IMR-90 (cell line): ENCODE data around the gene COL13A1. TPM values are rescaled to one million over a fixed set of nuclear protein-coding genes. Genes with fewer than 3 reads are reported as not detected.

Source experiments
- ATAC-seq: fragments of 200-7000 bp; cut with Tn5 transposase; 2 replicates; pipeline ENCODE4 v1.9.1; 2020; ENCODE audit warnings: low read depth, mild to moderate bottlenecking, moderate library complexity
- BruUV-seq: library from RNA; stranded (reverse); fragments of 400-500 nt; replicated peaks from 2 replicates; lab custom pipeline; 2021; lab: Mats Ljungman, UMichigan
- CTCF ChIA-PET: fragments of 300-600 bp; formaldehyde crosslinking; extraction: SDS; loops from one replicate; lab custom pipeline; 2021; ENCODE audit warnings: antibody characterized with exemption; lab: Yijun Ruan, JAX
- POLR2A ChIA-PET: fragments of 300-600 bp; sonication (Branson Sonifier 250); formaldehyde crosslinking; loops from one replicate; lab custom pipeline; 2022; ENCODE audit warnings: antibody characterized with exemption; ENCODE audit not compliant: unreplicated experiment; lab: Charles Lee
- DNase-seq: peaks from one replicate; pipeline ENCODE4 v3.0.0; 2013
- H2AFZ ChIP-seq: replicated peaks from 2 replicates; pipeline ENCODE3; 2013; ENCODE audit warnings: low read length, mild to moderate bottlenecking; ENCODE audit not compliant: poor library complexity
- H2AK5ac ChIP-seq: 2 replicates; pipeline ENCODE4 v1.6.1; 2013; ENCODE audit warnings: low read depth, low read length, inconsistent platforms
- H2AK9ac ChIP-seq: replicated peaks from 2 replicates; pipeline ENCODE3; 2013; ENCODE audit warnings: mild to moderate bottlenecking, low read depth, low read length, moderate library complexity; ENCODE audit not compliant: poor library complexity
- H2BK120ac ChIP-seq: 2 replicates; pipeline ENCODE4 v1.6.1; 2013; ENCODE audit warnings: low read depth, low read length, inconsistent platforms
- H2BK15ac ChIP-seq: 3 replicates; pipeline ENCODE4 v1.6.1; 2013; ENCODE audit warnings: low read depth, low read length, inconsistent platforms
- H2BK20ac ChIP-seq: 2 replicates; pipeline ENCODE4 v1.6.1; 2013; ENCODE audit warnings: low read depth, mild to moderate bottlenecking, inconsistent platforms, low read length, moderate library complexity
- H2BK5ac ChIP-seq: 2 replicates; pipeline ENCODE4 v1.6.1; 2013; ENCODE audit warnings: mild to moderate bottlenecking, low read depth, low read length, inconsistent platforms; ENCODE audit not compliant: poor library complexity, severe bottlenecking
- H3K14ac ChIP-seq: replicated peaks from 2 replicates; pipeline ENCODE4 v1.6.1; 2013; ENCODE audit warnings: low read depth, low read length, inconsistent platforms
- H3K18ac ChIP-seq: 2 replicates; pipeline ENCODE4 v1.6.1; 2013; ENCODE audit warnings: low read depth, low read length, control low read depth
- H3K23ac ChIP-seq: 2 replicates; pipeline ENCODE4 v1.6.1; 2013; ENCODE audit warnings: low read depth, low read length, inconsistent platforms
- H3K27ac ChIP-seq: 2 replicates; pipeline ENCODE4 v1.5.1; 2013; ENCODE audit warnings: mild to moderate bottlenecking, control low read depth, low read length; ENCODE audit not compliant: insufficient read depth
- H3K27me3 ChIP-seq: 2 replicates; pipeline ENCODE4 v1.6.1; 2013; ENCODE audit warnings: low read length; ENCODE audit not compliant: control insufficient read depth, insufficient read depth
- H3K36me3 ChIP-seq: 2 replicates; pipeline ENCODE4 v1.6.1; 2013; ENCODE audit warnings: low read length, mixed read lengths; ENCODE audit not compliant: control insufficient read depth, insufficient read depth
- H3K4ac ChIP-seq: 2 replicates; pipeline ENCODE4 v1.6.1; 2013; ENCODE audit warnings: low read depth, low read length, inconsistent platforms
- H3K4me1 ChIP-seq: 2 replicates; pipeline ENCODE4 v1.6.1; 2013; ENCODE audit warnings: low read length, mixed read lengths; ENCODE audit not compliant: control insufficient read depth, insufficient read depth
- H3K4me2 ChIP-seq: 2 replicates; pipeline ENCODE4 v1.6.1; 2013; ENCODE audit warnings: low read depth, mild to moderate bottlenecking, control low read depth, low read length, moderate library complexity
- H3K4me3 ChIP-seq: 2 replicates; pipeline ENCODE4 v1.5.1; 2013; ENCODE audit warnings: low read depth, mild to moderate bottlenecking, control low read depth, low read length, moderate library complexity; ENCODE audit not compliant: insufficient read depth
- H3K56ac ChIP-seq: 2 replicates; pipeline ENCODE4 v1.6.1; 2013; ENCODE audit warnings: low read length, inconsistent platforms; ENCODE audit not compliant: insufficient read depth; ENCODE audit errors: extremely low read depth
- H3K79me1 ChIP-seq, 2 experiments: 2 replicates each; pipeline ENCODE4 v1.6.1; 2013; ENCODE audit warnings: low read length in 2 of 2, inconsistent platforms in 1 of 2, low read depth in 1 of 2
- H3K9ac ChIP-seq: 2 replicates; pipeline ENCODE4 v1.6.1; 2013; ENCODE audit warnings: low read depth, low read length, control low read depth
- H3K9me1 ChIP-seq: 2 replicates; pipeline ENCODE4 v1.6.1; 2013; ENCODE audit warnings: low read length, inconsistent platforms; ENCODE audit not compliant: insufficient read depth
- H3K9me3 ChIP-seq: 2 replicates; pipeline ENCODE4 v1.6.1; 2013; ENCODE audit warnings: low read length; ENCODE audit not compliant: control insufficient read depth, insufficient read depth
- H4K20me1 ChIP-seq: 2 replicates; pipeline ENCODE4 v1.6.1; 2013; ENCODE audit warnings: low read length, inconsistent platforms; ENCODE audit not compliant: insufficient read depth
- H4K5ac ChIP-seq: 2 replicates; pipeline ENCODE4 v1.6.1; 2013; ENCODE audit warnings: mild to moderate bottlenecking, low read depth, low read length, control low read depth
- H4K8ac ChIP-seq, 2 experiments: 2 replicates each; pipeline ENCODE4 v1.6.1; 2013; ENCODE audit warnings: low read depth in 2 of 2, low read length in 2 of 2, control low read depth in 1 of 2, inconsistent platforms in 1 of 2
- H4K91ac ChIP-seq: 2 replicates; pipeline ENCODE4 v1.6.1; 2013; ENCODE audit warnings: low read depth, low read length, inconsistent platforms; ENCODE audit not compliant: insufficient read depth
- CEBPB ChIP-seq: IDR thresholded peaks from 2 replicates; pipeline ENCODE4 v1.6.1; 2012; ENCODE audit warnings: low read depth, low read length, improper control_type of control experiment
- ELK1 ChIP-seq: fragments of 150-350 bp; IDR thresholded peaks from 2 replicates; pipeline ENCODE4 v1.6.1; 2016; ENCODE audit warnings: low read depth, mild to moderate bottlenecking, low read length, moderate library complexity, borderline replicate concordance
- MAZ ChIP-seq: IDR thresholded peaks from 2 replicates; pipeline ENCODE4 v1.6.1; 2012; ENCODE audit warnings: low read depth, mild to moderate bottlenecking, low read length, improper control_type of control experiment, moderate library complexity, borderline replicate concordance
- POLR2A ChIP-seq: IDR thresholded peaks from 2 replicates; pipeline ENCODE4 v1.6.1; 2012; ENCODE audit warnings: mild to moderate bottlenecking, low read depth, low read length
- WGBS, 2 experiments: methylation state at CpG; one replicate each; pipeline versions ENCODE4 v1.1.5 to v1.1.7; 2013; ENCODE audit warnings: missing lambda C conversion rate in 2 of 2; ENCODE audit not compliant: insufficient read length in 1 of 2; ENCODE audit errors: extremely low coverage in 2 of 2; 5-methylcytosine and 5-hydroxymethylcytosine counted together
- dilution Hi-C: fragments of 300-500 bp; cut with HindIII; formaldehyde crosslinking; loops from one replicate; pipeline ENCODE4 v1.14.3; 2018; ENCODE audit warnings: low sequenced_read_pairs; ENCODE audit not compliant: unreplicated experiment
- in situ Hi-C: fragments of 300-500 bp; cut with MboI; formaldehyde crosslinking; loops from 3 replicates; pipeline ENCODE4 v1.14.3; 2019; ENCODE audit warnings: low sequenced_read_pairs, inconsistent platforms, mixed read lengths
- intact Hi-C: fragments of 100-400 bp; cut with micrococcal nuclease; formaldehyde crosslinking; loops from 2 replicates; pipeline ENCODE4 v1.10.0; 2022
- polyA plus RNA-seq, 3 experiments: library from polyadenylated mRNA; depleted of rRNA; stranded (reverse); fragments of >200 nt; gene quantifications; 2 replicates each; pipeline ENCODE4 v1.2.3, GENCODE V29; 2012; ENCODE audit warnings: low replicate concordance in 1 of 3
- total RNA-seq: library from RNA; depleted of rRNA; stranded (reverse); fragments of >200 nt; gene quantifications from 2 replicates; pipeline ENCODE4 v1.2.3, GENCODE V29; 2012

Gene COL13A1
- total and polyA plus RNA-seq, 2 of the 4 experiments (the other 2 are of a cell fraction): 12.2 to 31.3 TPM

DNA sequence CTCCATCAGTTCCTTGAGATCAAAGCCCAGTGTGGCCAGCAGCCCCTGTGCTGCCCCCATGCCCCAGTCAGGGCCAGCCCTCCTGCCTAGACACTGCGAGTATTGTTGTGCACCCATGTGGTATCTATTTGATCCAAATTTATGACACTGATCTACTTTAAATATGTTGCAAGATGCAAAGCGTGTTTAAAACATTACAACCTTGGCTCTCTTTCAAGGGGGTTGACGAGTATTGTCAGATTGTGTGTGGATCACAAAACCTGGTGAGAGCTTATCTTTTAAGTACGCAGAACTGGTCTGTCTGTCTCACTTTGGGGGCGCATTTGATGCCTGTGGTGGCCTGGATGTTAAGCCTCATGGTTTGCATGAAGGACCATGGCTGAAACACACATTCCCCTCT, 108.9 kb downstream of the COL13A1 start:
- no peak overlapping the region for H3K9ac ChIP-seq
- no peak overlapping the region for H3K4me2 ChIP-seq
- H3K4me1 ChIP-seq: no peaks in the 10 kb centered on the region; the same call in 1 of the 2 replicates
- no peak overlapping the region for H4K8ac ChIP-seq
- H3K4me3 ChIP-seq: no peak overlapping the region
- ChIA-PET CTCF (interaction anchor here (1.2 kb wide), 1 partner anchor 124 kb away, joined by 4 read pairs; no protein-coding TSS in a partner anchor), POLR2A (no interaction called here)
- no peaks in the 10 kb centered on the region for H3K9me3 ChIP-seq
- H2BK15ac ChIP-seq: no peak overlapping the region
- H3K18ac ChIP-seq: no peak overlapping the region
- H3K14ac ChIP-seq: no peak overlapping the region
- H3K36me3 ChIP-seq: no peaks in the 10 kb centered on the region; the same call in 1 of the 2 replicates
- H3K79me1 ChIP-seq: no peaks in the 10 kb centered on the region
- no peaks in the 10 kb centered on the region for H4K20me1 ChIP-seq
- no peak overlapping the region for H2AK9ac ChIP-seq
- no peak overlapping the region for H3K56ac ChIP-seq
- no peak overlapping the region for H2BK5ac ChIP-seq
- H4K91ac ChIP-seq: no peak overlapping the region
- TF ChIP-seq ELK1 (no peak), MAZ (no peak), CEBPB (no peak), POLR2A (no peak)
- in situ Hi-C loops: loop anchor here (5.0 to 25.0 kb wide), 2 partner anchors 268 to 398 kb away; no protein-coding TSS in a partner anchor
- 100% methylated on average over 2 of the region's 5 CpGs; no CpG with 5 or more reads in 1 of the 2 experiments for WGBS, 2 experiments
- no peak overlapping the region for H2AK5ac ChIP-seq
- peaks cover 5% of the 10 kb centered on the region; the same call in 1 of the 2 replicates for H3K9me1 ChIP-seq
- no peak overlapping the region for H3K27ac ChIP-seq
- no peak overlapping the region for H2AFZ ChIP-seq
- intact Hi-C loops: loop anchor here (5.0 to 10.0 kb wide), 3 partner anchors 43 to 396 kb away; no protein-coding TSS in a partner anchor
- H4K5ac ChIP-seq: no peak overlapping the region
- H3K23ac ChIP-seq: no peak overlapping the region
- no peak overlapping the region for H3K4ac ChIP-seq
- DNase-seq: no peak
- no TSS peak for BruUV-seq
- no peak overlapping the region for H2BK20ac ChIP-seq
- no peak for ATAC-seq
- no peak overlapping the region for H2BK120ac ChIP-seq
- no peaks in the 10 kb centered on the region for H3K27me3 ChIP-seq
- dilution Hi-C loops: no loop called here
